ENCODE data around the gene TMED10.

Gene TMED10

GRCh38 chr14:75126121-75126544, 50.3 kb downstream of the TMED10 start:
- no peak for DNase-seq
- H3K4me3 ChIP-seq (ENCODE audit: low read depth, low read length) = peak overlapping the region; percentile 76
- peak overlapping the region; percentile 94 for H3K27ac ChIP-seq
- no peaks in the 10 kb centered on the region for H3K27me3 ChIP-seq (replicated peaks)
- no peak for TF ChIP-seq CTCF (IDR thresholded peaks at IDR 0.05; ENCODE audit: low read depth, low read length, missing control alignments)
- H3K36me3 ChIP-seq (replicated peaks) = no peaks in the 10 kb centered on the region
- in situ Hi-C loops (cut with HindIII; ENCODE audit: low pct_ligation_motif_present, low sequenced_read_pairs) = no loop called here

- Histone ChIP-seq H3K4me3 (ENCODE audit: low read depth, low read length) (peak overlapping the region; percentile 76), H3K27me3 (replicated peaks) (no peaks in the 10 kb centered on the region), H3K27ac (peak overlapping the region; percentile 94), H3K36me3 (replicated peaks) (no peaks in the 10 kb centered on the region)
- in situ Hi-C loops (cut with HindIII; ENCODE audit: low pct_ligation_motif_present, low sequenced_read_pairs) = no loop called here
- DNase-seq = peak; percentile 67
- no peak for TF ChIP-seq CTCF (IDR thresholded peaks at IDR 0.05; ENCODE audit: low read depth, low read length, missing control alignments)
Measured at GRCh38 chr14:75125617-75126016, 50.8 kb downstream of the TMED10 start.

- H3K4me3 ChIP-seq (ENCODE audit: low read depth, low read length) = no peak overlapping the region
- no peak for TF ChIP-seq CTCF (IDR thresholded peaks at IDR 0.05; ENCODE audit: low read depth, low read length, missing control alignments)
- H3K36me3 ChIP-seq (replicated peaks) = no peaks in the 10 kb centered on the region
- peak overlapping the region; percentile 55 for H3K27ac ChIP-seq
- peak; percentile 95 for DNase-seq
- in situ Hi-C loops (cut with HindIII; ENCODE audit: low pct_ligation_motif_present, low sequenced_read_pairs) = no loop called here
- no peaks in the 10 kb centered on the region for H3K27me3 ChIP-seq (replicated peaks)
Measured at GRCh38 chr14:75123991-75124390, 52.4 kb downstream of the TMED10 start.

GRCh38 chr14:75121552-75121951, 54.9 kb downstream of the TMED10 start:
- in situ Hi-C loops (cut with HindIII; ENCODE audit: low pct_ligation_motif_present, low sequenced_read_pairs) = no loop called here
- no peak overlapping the region for H3K4me3 ChIP-seq (ENCODE audit: low read depth, low read length)
- H3K27ac ChIP-seq = no peak overlapping the region
- peaks cover 5% of the 10 kb centered on the region for H3K36me3 ChIP-seq (replicated peaks)
- no peaks in the 10 kb centered on the region for H3K27me3 ChIP-seq (replicated peaks)
- no peak for TF ChIP-seq CTCF (IDR thresholded peaks at IDR 0.05; ENCODE audit: low read depth, low read length, missing control alignments)
- no peak for DNase-seq

GRCh38 chr14:75120541-75121291, 55.7 kb downstream of the TMED10 start:
- DNase-seq = no peak
- Histone ChIP-seq H3K4me3 (ENCODE audit: low read depth, low read length) (no peak overlapping the region), H3K27me3 (replicated peaks) (no peaks in the 10 kb centered on the region), H3K36me3 (replicated peaks) (peaks cover 6% of the 10 kb centered on the region), H3K27ac (no peak overlapping the region)
- in situ Hi-C loops (cut with HindIII; ENCODE audit: low pct_ligation_motif_present, low sequenced_read_pairs) = no loop called here
- TF ChIP-seq CTCF (IDR thresholded peaks at IDR 0.05; ENCODE audit: low read depth, low read length, missing control alignments) = no peak

GRCh38 chr14:75119056-75119455, 57.4 kb downstream of the TMED10 start:
- no peak overlapping the region for H3K27ac ChIP-seq
- in situ Hi-C loops (cut with HindIII; ENCODE audit: low pct_ligation_motif_present, low sequenced_read_pairs) = no loop called here
- no peak for TF ChIP-seq CTCF (IDR thresholded peaks at IDR 0.05; ENCODE audit: low read depth, low read length, missing control alignments)
- DNase-seq = peak; percentile 22
- H3K27me3 ChIP-seq (replicated peaks) = no peaks in the 10 kb centered on the region
- H3K4me3 ChIP-seq (ENCODE audit: low read depth, low read length) = no peak overlapping the region
- H3K36me3 ChIP-seq (replicated peaks) = peaks cover 14% of the 10 kb centered on the region
